Activated naive CD8-positive, alpha-beta T cell treated with anti-CD3 and anti-CD28 coated beads, Interleukin-2, amount 50 U/mL, for 24 hours (primary cell): ENCODE measurements around the gene RFX1.
"Not testable (repeated sequence)": the region's sequence is repeated elsewhere in the genome, so short reads cannot be mapped to it uniquely, and the experiment has no call there.

Experiments used
- ATAC-seq: fragments of 150-1000 bp; cut with Tn5 transposase; one replicate; pipeline ENCODE4 v1.10.0; 2021
- DNase-seq: peaks from one replicate; pipeline ENCODE4 v3.0.0; 2021
- H3K27ac Mint-ChIP-seq: one replicate; pipeline ENCODE4 v1.8.0; 2021; ENCODE audit warnings: mild to moderate bottlenecking, mixed read lengths
- H3K27me3 Mint-ChIP-seq: one replicate; pipeline ENCODE4 v1.8.0; 2021; ENCODE audit warnings: mixed read lengths
- H3K36me3 Mint-ChIP-seq: one replicate; pipeline ENCODE4 v1.8.0; 2021; ENCODE audit warnings: low read depth, mixed read lengths
- H3K4me1 Mint-ChIP-seq: one replicate; pipeline ENCODE4 v1.8.0; 2021; ENCODE audit warnings: mixed read lengths
- H3K4me3 Mint-ChIP-seq: one replicate; pipeline ENCODE4 v1.8.0; 2021; ENCODE audit warnings: mild to moderate bottlenecking, moderate library complexity, mixed read lengths
- H3K9me3 Mint-ChIP-seq: one replicate; pipeline ENCODE4 v1.8.0; 2021; ENCODE audit warnings: mixed read lengths

RFX1 gene

GRCh38 chr19:14006085-14006765 is at the start of gene RFX1:
TSS of gene RFX1 (minus strand) at chr19:14006320. CDS start at chr19:13993843, 12,477 bp downstream.
- Mint-ChIP-seq H3K9me3 (no peaks in the 10 kb centered on the region), H3K4me3 (peak within 1 kb of the TSS; percentile 92), H3K36me3 (peaks cover 4% of the 10 kb centered on the region), H3K27me3 (no peaks in the 10 kb centered on the region), H3K4me1 (peaks cover 48% of the 10 kb centered on the region), H3K27ac (peak within 1 kb of the TSS; percentile 99)
- DNase-seq, result peak; percentile 100
- ATAC-seq, result peak; percentile 86

GRCh38 chr19:14055396-14055795 is 49.3 kb upstream of the RFX1 start:
- Mint-ChIP-seq H3K27ac (no peak overlapping the region), H3K9me3 (no peaks in the 10 kb centered on the region), H3K36me3 (peaks cover 21% of the 10 kb centered on the region), H3K4me1 (peaks cover 19% of the 10 kb centered on the region), H3K4me3 (no peak overlapping the region), H3K27me3 (peaks cover 34% of the 10 kb centered on the region)
- DNase-seq, result no peak
- ATAC-seq, result no peak

GRCh38 chr19:14054721-14055120 is 48.6 kb upstream of the RFX1 start:
- no peak overlapping the region for H3K27ac Mint-ChIP-seq
- H3K36me3 Mint-ChIP-seq, result peaks cover 26% of the 10 kb centered on the region
- H3K4me1 Mint-ChIP-seq, result peaks cover 19% of the 10 kb centered on the region
- DNase-seq (no peak), ATAC-seq (no peak)
- H3K9me3 Mint-ChIP-seq, result no peaks in the 10 kb centered on the region
- no peak overlapping the region for H3K4me3 Mint-ChIP-seq
- peaks cover 30% of the 10 kb centered on the region for H3K27me3 Mint-ChIP-seq

GRCh38 chr19:14054099-14054498 is 48.0 kb upstream of the RFX1 start:
- Mint-ChIP-seq H3K4me3 (no peak overlapping the region), H3K9me3 (no peaks in the 10 kb centered on the region), H3K27me3 (peaks cover 25% of the 10 kb centered on the region), H3K4me1 (peaks cover 17% of the 10 kb centered on the region), H3K36me3 (peaks cover 28% of the 10 kb centered on the region), H3K27ac (no peak overlapping the region)
- DNase-seq, result no peak
- ATAC-seq, result no peak

GRCh38 chr19:14053500-14053899 is 47.4 kb upstream of the RFX1 start:
- ATAC-seq, result no peak
- H3K9me3 Mint-ChIP-seq, result no peaks in the 10 kb centered on the region
- no peak for DNase-seq
- H3K4me1 Mint-ChIP-seq, result peaks cover 14% of the 10 kb centered on the region
- H3K4me3 Mint-ChIP-seq, result no peak overlapping the region
- H3K27me3 Mint-ChIP-seq, result peaks cover 19% of the 10 kb centered on the region
- no peak overlapping the region for H3K27ac Mint-ChIP-seq
- peaks cover 33% of the 10 kb centered on the region for H3K36me3 Mint-ChIP-seq

- no peak for ATAC-seq
- no peak overlapping the region for H3K4me3 Mint-ChIP-seq
- peaks cover 13% of the 10 kb centered on the region for H3K4me1 Mint-ChIP-seq
- no peaks in the 10 kb centered on the region for H3K9me3 Mint-ChIP-seq
- no peak overlapping the region for H3K27ac Mint-ChIP-seq
- peaks cover 36% of the 10 kb centered on the region for H3K36me3 Mint-ChIP-seq
- no peak for DNase-seq
- H3K27me3 Mint-ChIP-seq, result peaks cover 14% of the 10 kb centered on the region
These were observed 46.9 kb upstream of the RFX1 start for GRCh38 chr19:14053032-14053431.

- Mint-ChIP-seq H3K36me3 (peaks cover 38% of the 10 kb centered on the region), H3K9me3 (no peaks in the 10 kb centered on the region), H3K27ac (no peak overlapping the region), H3K4me3 (no peak overlapping the region), H3K27me3 (peaks cover 10% of the 10 kb centered on the region), H3K4me1 (peaks cover 8% of the 10 kb centered on the region)
- ATAC-seq (no peak), DNase-seq (no peak)
These were observed 46.4 kb upstream of the RFX1 start for GRCh38 chr19:14052470-14052869.

GRCh38 chr19:14051980-14052379 is 45.9 kb upstream of the RFX1 start:
- no peak for ATAC-seq
- H3K4me1 Mint-ChIP-seq, result peaks cover 9% of the 10 kb centered on the region
- peaks cover 6% of the 10 kb centered on the region for H3K27me3 Mint-ChIP-seq
- no peak overlapping the region for H3K27ac Mint-ChIP-seq
- no peaks in the 10 kb centered on the region for H3K9me3 Mint-ChIP-seq
- no peak for DNase-seq
- H3K36me3 Mint-ChIP-seq, result peaks cover 40% of the 10 kb centered on the region
- H3K4me3 Mint-ChIP-seq, result no peak overlapping the region

- not testable (repeated sequence) for H3K27ac Mint-ChIP-seq
- H3K36me3 Mint-ChIP-seq, result peaks cover 47% of the 10 kb centered on the region
These were observed 44.8 kb upstream of the RFX1 start for GRCh38 chr19:14050961-14051360.

GRCh38 chr19:14050512-14050911 is 44.4 kb upstream of the RFX1 start:
- DNase-seq (no peak), ATAC-seq (no peak)
- Mint-ChIP-seq H3K4me1 (peaks cover 9% of the 10 kb centered on the region), H3K9me3 (no peaks in the 10 kb centered on the region), H3K27ac (no peak overlapping the region), H3K36me3 (peaks cover 50% of the 10 kb centered on the region), H3K27me3 (peaks cover 3% of the 10 kb centered on the region), H3K4me3 (no peak overlapping the region)

More at GRCh38 chr19:14050961-14051360, 44.8 kb upstream of the RFX1 start:
- H3K4me3 Mint-ChIP-seq, H3K27me3 Mint-ChIP-seq, DNase-seq, ATAC-seq, H3K9me3 Mint-ChIP-seq, H3K4me1 Mint-ChIP-seq: not testable (repeated sequence)

GRCh38 chr19:14048443-14049153 is 42.5 kb upstream of the RFX1 start:
- H3K36me3 Mint-ChIP-seq, result peaks cover 48% of the 10 kb centered on the region
- H3K27ac Mint-ChIP-seq, result no peak overlapping the region
- DNase-seq (peak; percentile 86), ATAC-seq (peak; percentile 92)
- no peaks in the 10 kb centered on the region for H3K27me3 Mint-ChIP-seq
- H3K4me3 Mint-ChIP-seq, result no peak overlapping the region
- H3K4me1 Mint-ChIP-seq, result peaks cover 9% of the 10 kb centered on the region
- H3K9me3 Mint-ChIP-seq, result no peaks in the 10 kb centered on the region

- not testable (repeated sequence) for H3K9me3 Mint-ChIP-seq, H3K4me1 Mint-ChIP-seq, DNase-seq, H3K27me3 Mint-ChIP-seq, H3K27ac Mint-ChIP-seq, H3K4me3 Mint-ChIP-seq, ATAC-seq
- peaks cover 49% of the 10 kb centered on the region for H3K36me3 Mint-ChIP-seq
These were observed 41.7 kb upstream of the RFX1 start for GRCh38 chr19:14047866-14048265.

GRCh38 chr19:14042659-14043608 is 36.8 kb upstream of the RFX1 start:
- Mint-ChIP-seq H3K36me3 (peaks cover 37% of the 10 kb centered on the region), H3K27ac (peak overlapping the region; percentile 42)
- H3K27me3 Mint-ChIP-seq, H3K4me1 Mint-ChIP-seq, H3K4me3 Mint-ChIP-seq, H3K9me3 Mint-ChIP-seq, DNase-seq, ATAC-seq: not testable (repeated sequence)

GRCh38 chr19:14039181-14039580 is 33.1 kb upstream of the RFX1 start:
- Mint-ChIP-seq H3K36me3 (peaks cover 35% of the 10 kb centered on the region), H3K4me1 (peaks cover 7% of the 10 kb centered on the region), H3K4me3 (no peak overlapping the region), H3K9me3 (no peaks in the 10 kb centered on the region), H3K27ac (no peak overlapping the region), H3K27me3 (no peaks in the 10 kb centered on the region)
- DNase-seq (no peak), ATAC-seq (no peak)
